GM12892 (cell line): ENCODE measurements around the gene CDH1.

Source experiments
- POLR2A ChIP-seq: IDR thresholded peaks from 2 replicates; pipeline ENCODE4 v1.6.1; 2011; ENCODE audit warnings: low read depth, low read length, control low read depth
- POLR2AphosphoS5 ChIP-seq: IDR thresholded peaks from 2 replicates; pipeline ENCODE4 v1.6.1; 2011; ENCODE audit warnings: low read depth, low read length, control low read depth
- TAF1 ChIP-seq: IDR thresholded peaks from 2 replicates; pipeline ENCODE4 v1.6.1; 2011; ENCODE audit warnings: low read depth, mild to moderate bottlenecking, control low read depth, low read length, borderline replicate concordance

DNA sequence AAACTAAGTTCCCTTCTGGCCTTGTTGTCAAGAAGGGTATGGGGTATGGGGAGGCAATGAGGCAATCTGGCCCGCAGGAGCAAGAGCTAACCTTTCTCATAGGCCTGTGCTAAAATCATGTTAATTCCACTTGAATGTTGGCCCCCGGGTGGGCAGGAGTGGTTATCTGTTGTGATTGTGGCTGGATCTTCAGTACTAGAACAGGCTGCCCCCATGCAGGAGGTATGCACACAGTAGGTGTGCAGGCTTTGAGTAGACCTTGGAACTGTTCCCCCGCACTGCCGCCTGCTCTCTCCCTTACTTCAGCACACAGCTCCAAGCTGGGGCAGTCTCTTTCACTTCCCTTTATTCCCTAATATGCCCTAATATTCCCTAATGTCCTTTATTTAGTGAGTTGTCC, 53.9 kb downstream of the CDH1 start:
- TF ChIP-seq POLR2AphosphoS5 (no peak), POLR2A (no peak), TAF1 (no peak)
